Mesenchymal stem cell (in vitro differentiated cells and primary cell): ENCODE measurements around the gene AUTS2.

Experiments used
- DNase-seq: peaks from one replicate; pipeline ENCODE4 v3.0.0-alpha.2; 2013
- H2AFZ ChIP-seq: one replicate; pipeline ENCODE4 v1.6.1; 2013; ENCODE audit warnings: low read depth, mild to moderate bottlenecking, control low read depth, inconsistent platforms, low read length, moderate library complexity
- H2AK5ac ChIP-seq: 2 replicates; pipeline ENCODE4 v1.6.1; 2013; ENCODE audit warnings: low read length, moderate library complexity, mild to moderate bottlenecking, inconsistent platforms; ENCODE audit not compliant: severe bottlenecking
- H2BK120ac ChIP-seq: one replicate; pipeline ENCODE4 v1.6.1; 2013; ENCODE audit warnings: low read depth, mild to moderate bottlenecking, inconsistent platforms, low read length, moderate library complexity
- H2BK12ac ChIP-seq, 2 experiments: one replicate each; pipeline ENCODE4 v1.6.1; 2013; ENCODE audit warnings: inconsistent platforms in 2 of 2, low read length in 2 of 2, mild to moderate bottlenecking in 2 of 2, moderate library complexity in 2 of 2, control low read depth in 1 of 2
- H2BK15ac ChIP-seq: one replicate; pipeline ENCODE4 v1.6.1; 2013; ENCODE audit warnings: mild to moderate bottlenecking, low read depth, inconsistent platforms; ENCODE audit not compliant: poor library complexity, severe bottlenecking
- H2BK5ac ChIP-seq: 2 replicates; pipeline ENCODE4 v1.6.1; 2013; ENCODE audit warnings: low read depth, mild to moderate bottlenecking, low read length, control low read depth, inconsistent platforms; ENCODE audit not compliant: poor library complexity, severe bottlenecking
- H3K14ac ChIP-seq, 2 experiments: one replicate each; pipeline ENCODE4 v1.6.1; 2013; ENCODE audit warnings: inconsistent platforms in 2 of 2, low read length in 2 of 2, control low read depth in 1 of 2, mild to moderate bottlenecking in 1 of 2, moderate library complexity in 1 of 2
- H3K18ac ChIP-seq, 2 experiments: one replicate each; pipeline ENCODE4 v1.6.1; 2013; ENCODE audit warnings: inconsistent platforms in 2 of 2, low read length in 2 of 2, control low read depth in 1 of 2, low read depth in 1 of 2, mild to moderate bottlenecking in 1 of 2
- H3K23ac ChIP-seq, 2 experiments: one replicate each; pipeline ENCODE4 v1.6.1; 2013; ENCODE audit warnings: inconsistent platforms in 2 of 2, low read length in 2 of 2, mild to moderate bottlenecking in 2 of 2, moderate library complexity in 2 of 2, control low read depth in 1 of 2
- H3K27ac ChIP-seq: 2 replicates; pipeline ENCODE4 v1.5.1; 2013; ENCODE audit warnings: mild to moderate bottlenecking, moderate library complexity, low read length, control low read depth, inconsistent platforms; ENCODE audit not compliant: poor library complexity, severe bottlenecking
- H3K27me3 ChIP-seq, 2 experiments: 2 replicates each; pipeline versions ENCODE4 v1.6.1 to v1.7.0; 2013; ENCODE audit warnings: low read length in 2 of 2, mild to moderate bottlenecking in 2 of 2, moderate library complexity in 2 of 2, control low read depth in 1 of 2, inconsistent platforms in 1 of 2; ENCODE audit not compliant: control insufficient read depth in 1 of 2, insufficient read depth in 1 of 2
- H3K36me3 ChIP-seq, 2 experiments: 2 replicates each; pipeline versions ENCODE4 v1.6.1 to v1.7.0; 2013; ENCODE audit warnings: low read length in 2 of 2, control low read depth in 1 of 2, inconsistent platforms in 1 of 2, low read depth in 1 of 2, mild to moderate bottlenecking in 1 of 2; ENCODE audit not compliant: insufficient read depth in 2 of 2, control insufficient read depth in 1 of 2
- H3K4ac ChIP-seq, 2 experiments: one replicate each; pipeline ENCODE4 v1.6.1; 2013; ENCODE audit warnings: inconsistent platforms in 2 of 2, low read length in 2 of 2, mild to moderate bottlenecking in 2 of 2, moderate library complexity in 2 of 2, control low read depth in 1 of 2, low read depth in 1 of 2
- H3K4me1 ChIP-seq: 2 replicates; pipeline ENCODE4 v1.6.1; 2013; ENCODE audit warnings: low read depth, low read length, control low read depth; ENCODE audit not compliant: control insufficient read depth, insufficient read depth
- H3K4me2 ChIP-seq: 2 replicates; pipeline ENCODE4 v1.6.1; 2013; ENCODE audit warnings: low read length, mild to moderate bottlenecking, inconsistent platforms; ENCODE audit not compliant: poor library complexity, severe bottlenecking
- H3K4me3 ChIP-seq, 2 experiments: 2 replicates each; pipeline versions ENCODE4 v1.5.1 to v1.7.0; 2013; ENCODE audit warnings: low read length in 2 of 2, mild to moderate bottlenecking in 2 of 2, control low read depth in 1 of 2, low read depth in 1 of 2; ENCODE audit not compliant: insufficient read depth in 1 of 2
- H3K79me1 ChIP-seq: replicated peaks from 2 replicates; pipeline ENCODE4 v1.6.1; 2013; ENCODE audit warnings: mild to moderate bottlenecking, control low read depth, low read length, inconsistent platforms; ENCODE audit not compliant: poor library complexity, severe bottlenecking
- H3K9ac ChIP-seq: 2 replicates; pipeline ENCODE4 v1.7.0; 2013; ENCODE audit warnings: mild to moderate bottlenecking, low read length, moderate library complexity
- H3K9me3 ChIP-seq: 2 replicates; pipeline ENCODE4 v1.7.0; 2013; ENCODE audit warnings: mild to moderate bottlenecking, low read length; ENCODE audit not compliant: control insufficient read depth
- H4K8ac ChIP-seq: one replicate; pipeline ENCODE4 v1.6.1; 2013; ENCODE audit warnings: inconsistent platforms, mild to moderate bottlenecking, low read length, moderate library complexity
- H4K91ac ChIP-seq: one replicate; pipeline ENCODE4 v1.6.1; 2013; ENCODE audit warnings: mild to moderate bottlenecking, low read length, inconsistent platforms
- WGBS: methylation state at CpG from one replicate; pipeline ENCODE4 v1.1.7; 2013; ENCODE audit warnings: mixed read lengths; 5-methylcytosine and 5-hydroxymethylcytosine counted together

AUTS2 gene

DNA sequence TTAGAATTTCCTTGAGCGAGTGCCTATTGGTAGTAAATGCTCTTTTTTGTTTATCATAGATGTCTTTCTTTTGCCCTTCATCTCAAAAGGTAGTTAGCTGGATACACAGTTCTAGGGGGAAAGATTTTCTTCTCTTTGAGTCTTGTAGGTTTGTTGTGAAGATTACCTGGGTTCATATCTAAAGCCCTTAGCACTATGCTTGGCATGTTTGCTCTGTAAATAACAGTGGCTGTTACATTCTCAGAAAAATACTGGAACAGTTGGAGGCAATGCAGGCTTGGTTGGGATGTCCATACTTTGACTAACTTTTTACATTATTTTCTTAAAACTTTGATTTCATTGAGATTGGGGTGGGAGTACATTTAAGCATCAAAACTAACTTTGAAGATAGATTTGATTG is 144.0 kb downstream of the AUTS2 start:
- Histone ChIP-seq H2BK15ac (no peak overlapping the region), H2BK120ac (no peak overlapping the region), H3K36me3 (no peaks in the 10 kb centered on the region), H2AFZ (no peak overlapping the region), H3K14ac (no peak overlapping the region), H3K4ac (no peak overlapping the region), H2BK5ac (no peak overlapping the region), H3K18ac (no peak overlapping the region), H3K79me1 (peaks cover 25% of the 10 kb centered on the region), H2BK12ac (no peak overlapping the region), H4K91ac (no peak overlapping the region), H2AK5ac (no peak overlapping the region), H3K4me3 (no peak overlapping the region), H3K4me2 (no peak overlapping the region), H4K8ac (no peak overlapping the region), H3K27ac (no peak overlapping the region), H3K9ac (no peak overlapping the region), H3K9me3 (no peaks in the 10 kb centered on the region), H3K27me3 (no peaks in the 10 kb centered on the region), H3K23ac (no peak overlapping the region), H3K4me1 (peaks cover 5% of the 10 kb centered on the region)
- no CpG with 5 or more reads among the region's 1 CpG for WGBS
- no peak for DNase-seq

DNA sequence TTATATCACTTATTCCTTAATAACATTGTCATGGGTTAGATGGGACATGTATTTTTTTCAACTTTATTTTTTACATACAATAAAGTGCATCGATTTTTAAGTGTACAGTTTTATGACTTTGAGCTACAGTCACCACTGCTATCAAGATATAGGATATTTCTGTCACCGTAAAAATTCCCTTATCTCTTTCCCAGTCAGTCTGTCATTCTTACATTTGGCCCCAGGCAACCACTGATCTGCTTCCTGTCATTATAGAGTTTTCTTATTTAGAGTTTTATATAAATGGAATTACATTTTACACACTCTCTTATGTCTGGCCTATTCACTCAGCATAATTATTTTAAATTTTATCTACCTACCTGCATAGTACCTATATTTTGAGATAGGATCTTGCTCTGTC is 145.2 kb downstream of the AUTS2 start:
- Histone ChIP-seq H3K27me3 (no peaks in the 10 kb centered on the region), H4K91ac (no peak overlapping the region), H3K23ac (no peak overlapping the region), H3K9ac (no peak overlapping the region), H3K9me3 (no peaks in the 10 kb centered on the region), H2BK12ac (no peak overlapping the region), H3K18ac (no peak overlapping the region), H2BK5ac (no peak overlapping the region), H2BK15ac (no peak overlapping the region), H3K14ac (no peak overlapping the region), H3K4ac (no peak overlapping the region), H3K27ac (no peak overlapping the region), H3K36me3 (no peaks in the 10 kb centered on the region), H3K79me1 (peaks cover 23% of the 10 kb centered on the region), H3K4me2 (no peak overlapping the region), H2BK120ac (no peak overlapping the region), H3K4me1 (peaks cover 5% of the 10 kb centered on the region), H2AK5ac (no peak overlapping the region), H2AFZ (no peak overlapping the region), H4K8ac (no peak overlapping the region), H3K4me3 (no peak overlapping the region)
- DNase-seq, result no peak
- WGBS, result 93% methylated on average over 2 of the region's 2 CpGs

DNA sequence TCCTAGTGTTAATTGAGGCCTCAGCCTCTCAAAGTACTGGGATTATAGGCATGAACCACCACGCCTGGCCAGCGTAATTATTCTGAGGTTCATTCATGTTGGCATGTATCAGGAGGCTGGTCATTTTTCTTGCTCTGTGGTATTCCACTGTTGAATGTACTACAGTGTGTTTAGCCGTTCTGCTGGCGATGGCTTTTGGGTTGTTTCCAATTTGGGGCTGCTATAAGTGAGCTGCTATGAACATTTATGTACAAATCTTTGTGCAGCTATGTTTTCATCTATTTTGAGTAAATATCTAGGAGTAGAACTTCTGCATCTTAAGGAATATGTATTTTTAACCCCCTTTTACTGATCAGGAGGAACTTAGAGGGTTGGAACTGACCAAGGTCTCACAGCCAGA is 145.8 kb downstream of the AUTS2 start:
- H2BK120ac ChIP-seq, result no peak overlapping the region
- no peak overlapping the region for H4K8ac ChIP-seq
- H2AK5ac ChIP-seq, result no peak overlapping the region
- H2BK15ac ChIP-seq, result no peak overlapping the region
- no peak overlapping the region for H3K4me2 ChIP-seq
- no peak overlapping the region for H3K14ac ChIP-seq
- no peak overlapping the region for H3K4me3 ChIP-seq
- H3K4me1 ChIP-seq, result peaks cover 5% of the 10 kb centered on the region
- 98% methylated on average over 4 of the region's 4 CpGs for WGBS
- no peak overlapping the region for H2AFZ ChIP-seq
- H3K79me1 ChIP-seq, result peaks cover 23% of the 10 kb centered on the region
- H3K18ac ChIP-seq, result no peak overlapping the region
- DNase-seq, result no peak
- H3K9ac ChIP-seq, result no peak overlapping the region
- no peak overlapping the region for H3K27ac ChIP-seq
- H3K23ac ChIP-seq, result no peak overlapping the region
- H3K27me3 ChIP-seq, result no peaks in the 10 kb centered on the region
- no peak overlapping the region for H3K4ac ChIP-seq
- no peak overlapping the region for H4K91ac ChIP-seq
- no peak overlapping the region for H2BK5ac ChIP-seq
- H2BK12ac ChIP-seq, result no peak overlapping the region
- no peaks in the 10 kb centered on the region for H3K36me3 ChIP-seq
- H3K9me3 ChIP-seq, result no peaks in the 10 kb centered on the region

DNA sequence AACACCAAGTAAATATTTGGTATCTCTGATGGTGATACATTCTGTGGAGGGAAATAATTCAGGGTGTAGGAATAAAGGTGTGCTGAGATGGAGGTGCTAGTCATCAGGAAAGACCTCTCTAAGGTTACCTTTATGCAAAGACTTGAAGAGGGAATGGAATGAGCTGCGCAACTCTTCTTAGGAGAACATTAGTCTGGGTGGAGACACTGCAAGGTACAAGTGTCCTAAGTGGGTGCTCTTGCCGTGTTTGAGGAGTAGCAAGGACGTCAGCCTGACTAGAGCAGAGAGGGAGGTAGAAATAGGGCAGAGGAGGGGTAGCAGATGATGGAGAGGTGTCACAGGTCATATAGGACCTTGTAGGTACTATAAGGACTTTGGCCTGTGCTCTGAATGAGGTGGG is 148.1 kb downstream of the AUTS2 start:
- H3K79me1 ChIP-seq, result peaks cover 32% of the 10 kb centered on the region
- H3K4ac ChIP-seq, result no peak overlapping the region
- 81% methylated on average over 3 of the region's 3 CpGs for WGBS
- no peak overlapping the region for H2BK12ac ChIP-seq
- no peak overlapping the region for H4K8ac ChIP-seq
- no peak overlapping the region for H2AK5ac ChIP-seq
- no peaks in the 10 kb centered on the region for H3K36me3 ChIP-seq
- no peak overlapping the region for H4K91ac ChIP-seq
- H3K4me3 ChIP-seq, result no peak overlapping the region
- no peak for DNase-seq
- H3K27me3 ChIP-seq, result no peaks in the 10 kb centered on the region
- no peak overlapping the region for H2BK5ac ChIP-seq
- H3K9ac ChIP-seq, result no peak overlapping the region
- H2AFZ ChIP-seq, result no peak overlapping the region
- no peak overlapping the region for H3K4me2 ChIP-seq
- no peak overlapping the region for H3K14ac ChIP-seq
- no peak overlapping the region for H3K23ac ChIP-seq
- peaks cover 2% of the 10 kb centered on the region for H3K4me1 ChIP-seq
- H2BK120ac ChIP-seq, result no peak overlapping the region
- no peak overlapping the region for H3K18ac ChIP-seq
- no peak overlapping the region for H3K27ac ChIP-seq
- no peak overlapping the region for H2BK15ac ChIP-seq
- H3K9me3 ChIP-seq, result no peaks in the 10 kb centered on the region
